Activated CD8-positive, alpha-beta memory T cell treated with anti-CD3 and anti-CD28 coated beads for 1 hour (primary cell): ENCODE data around the gene MCIDAS.

Source experiments
- DNase-seq, 2 donors: peaks; one replicate each; pipeline ENCODE4 v3.0.0-alpha.2; 2020; ENCODE audit warnings: low read depth in 1 of 2; ENCODE audit errors: extremely low read depth in 1 of 2

Gene MCIDAS

GRCh38 chr5:55226934-55227663, at the start of gene MCIDAS:
MCIDAS (minus strand) TSS chr5:55227315; CDS start chr5:55227138, 177 bp downstream.
- peak in 1 of 2 donors; percentile 36 for DNase-seq

- no peak for DNase-seq
Observed at GRCh38 chr5:55276771-55277170, 49.7 kb upstream of the MCIDAS start.

- no peak for DNase-seq
Observed at GRCh38 chr5:55258339-55258738, 31.2 kb upstream of the MCIDAS start.

- no peak for DNase-seq
Observed at GRCh38 chr5:55254802-55255201, 27.7 kb upstream of the MCIDAS start.

GRCh38 chr5:55250064-55250463, 22.9 kb upstream of the MCIDAS start:
- no peak for DNase-seq

- no peak for DNase-seq
Observed at GRCh38 chr5:55241746-55242145, 14.6 kb upstream of the MCIDAS start.

- DNase-seq = no peak
Observed at GRCh38 chr5:55236800-55237199, 9.7 kb upstream of the MCIDAS start.

GRCh38 chr5:55234121-55234700, 7.1 kb upstream of the MCIDAS start:
- no peak for DNase-seq

GRCh38 chr5:55232985-55233928, 6.1 kb upstream of the MCIDAS start, which contains the start of gene CCNO:
CCNO (minus strand) TSS chr5:55233608; CDS start chr5:55233523, 85 bp downstream.
- no peak for DNase-seq

- no peak for DNase-seq
Observed at GRCh38 chr5:55232271-55232984, 5.3 kb upstream of the MCIDAS start.

GRCh38 chr5:55231919-55232270, 4.8 kb upstream of the MCIDAS start:
- DNase-seq = no peak

GRCh38 chr5:55231029-55231918, 4.2 kb upstream of the MCIDAS start:
- no peak for DNase-seq

- DNase-seq = no peak
Observed at GRCh38 chr5:55230086-55230629, 3.0 kb upstream of the MCIDAS start.

GRCh38 chr5:55227664-55228430, 732 bp upstream of the MCIDAS start:
- no peak for DNase-seq

GRCh38 chr5:55226027-55226933, 835 bp downstream of the MCIDAS start:
- no peak for DNase-seq

- no peak for DNase-seq
Observed at GRCh38 chr5:55225346-55225745, 1.8 kb downstream of the MCIDAS start.

- no peak for DNase-seq
Observed at GRCh38 chr5:55223812-55224240, 3.3 kb downstream of the MCIDAS start.
